Pons (tissue), 1 donor: Measurements from ENCODE around the gene FOXL1.

Experiments used
- DNase-seq: peaks from one replicate; pipeline ENCODE4 v3.0.0-alpha.2; 2016; ENCODE audit warnings: low spot score

FOXL1 gene

GRCh38 chr16:86568677-86569623 is 9.4 kb upstream of the FOXL1 start:
- DNase-seq: no peak

GRCh38 chr16:86569701-86570447 is 8.5 kb upstream of the FOXL1 start:
- DNase-seq: no peak

- DNase-seq: no peak
Measured at GRCh38 chr16:86570558-86571529, 7.5 kb upstream of the FOXL1 start.

- DNase-seq: no peak
Measured at GRCh38 chr16:86571530-86571915, 6.8 kb upstream of the FOXL1 start.

GRCh38 chr16:86572041-86572521 is 6.3 kb upstream of the FOXL1 start:
- no peak for DNase-seq

GRCh38 chr16:86572606-86573005 is 5.7 kb upstream of the FOXL1 start:
- DNase-seq: no peak

- DNase-seq: no peak
Measured at GRCh38 chr16:86573215-86573614, 5.1 kb upstream of the FOXL1 start.

GRCh38 chr16:86573646-86574508 is 4.5 kb upstream of the FOXL1 start:
- no peak for DNase-seq

- DNase-seq: no peak
Measured at GRCh38 chr16:86574646-86575045, 3.7 kb upstream of the FOXL1 start.

- no peak for DNase-seq
Measured at GRCh38 chr16:86575095-86575685, 3.2 kb upstream of the FOXL1 start.

GRCh38 chr16:86575754-86576557 is 2.4 kb upstream of the FOXL1 start:
- no peak for DNase-seq

- DNase-seq: no peak
Measured at GRCh38 chr16:86576591-86577313, 1.6 kb upstream of the FOXL1 start.

GRCh38 chr16:86577314-86577971 is 906 bp upstream of the FOXL1 start:
- DNase-seq: no peak

- DNase-seq: no peak
Measured at GRCh38 chr16:86578611-86579267, 390 bp downstream of the FOXL1 start.

- DNase-seq: no peak
Measured at GRCh38 chr16:86579268-86580062, 1.1 kb downstream of the FOXL1 start.

- DNase-seq: no peak
Measured at GRCh38 chr16:86580063-86580790, 1.9 kb downstream of the FOXL1 start.
